GM23248 (cell line): ENCODE data around the gene TEX54. TPM values are rescaled to one million over a fixed set of nuclear protein-coding genes. Genes with fewer than 3 reads are reported as not detected.
"Not testable (repeated sequence)": the region's sequence is repeated elsewhere in the genome, so short reads cannot be mapped to it uniquely, and the experiment has no call there.

Source experiments
- DNase-seq: peaks from one replicate; pipeline ENCODE4 v3.0.0-alpha.2; 2015
- H2AFZ ChIP-seq: fragments of 200-600 bp; sonication (generic); 2 replicates; pipeline ENCODE4 v1.6.1; 2016; ENCODE audit warnings: antibody characterized with exemption
- H3F3A ChIP-seq: fragments of 200-600 bp; sonication (generic); 2 replicates; pipeline ENCODE4 v1.6.1; 2016; ENCODE audit warnings: mild to moderate bottlenecking, antibody characterized with exemption, mixed run types; ENCODE audit not compliant: insufficient read depth
- H3K27ac ChIP-seq: fragments of 200-600 bp; sonication (generic); 2 replicates; pipeline ENCODE4 v1.5.1; 2016; ENCODE audit warnings: mild to moderate bottlenecking
- H3K27me3 ChIP-seq: fragments of 200-600 bp; sonication (generic); replicated peaks from 2 replicates; pipeline ENCODE4 v1.6.1; 2016; ENCODE audit warnings: mild to moderate bottlenecking; ENCODE audit not compliant: insufficient read depth
- H3K36me3 ChIP-seq: fragments of 200-600 bp; sonication (generic); 2 replicates; pipeline ENCODE4 v1.6.1; 2016; ENCODE audit warnings: low read depth, mild to moderate bottlenecking
- H3K4me1 ChIP-seq: fragments of 200-600 bp; sonication (generic); 2 replicates; pipeline ENCODE4 v1.6.1; 2016; ENCODE audit warnings: mild to moderate bottlenecking; ENCODE audit not compliant: insufficient read depth
- H3K4me2 ChIP-seq: fragments of 200-600 bp; sonication (generic); one replicate; pipeline ENCODE4 v1.6.1; 2016; ENCODE audit warnings: mild to moderate bottlenecking; ENCODE audit not compliant: unreplicated experiment
- H3K4me3 ChIP-seq: fragments of 200-600 bp; sonication (generic); 2 replicates; pipeline ENCODE4 v1.5.1; 2016; ENCODE audit warnings: mild to moderate bottlenecking
- H3K79me2 ChIP-seq: fragments of 200-600 bp; sonication (generic); 2 replicates; pipeline ENCODE4 v1.6.1; 2016; ENCODE audit warnings: mild to moderate bottlenecking; ENCODE audit not compliant: insufficient read depth
- H3K9ac ChIP-seq: fragments of 200-600 bp; sonication (generic); 2 replicates; pipeline ENCODE4 v1.6.1; 2016; ENCODE audit warnings: mild to moderate bottlenecking
- H3K9me2 ChIP-seq: fragments of 200-600 bp; sonication (generic); 2 replicates; pipeline ENCODE4 v1.6.1; 2016; ENCODE audit warnings: mixed run types, mild to moderate bottlenecking, moderate library complexity; ENCODE audit not compliant: insufficient read depth
- H3K9me3 ChIP-seq: fragments of 200-600 bp; sonication (generic); one replicate; pipeline ENCODE4 v1.6.1; 2017; ENCODE audit warnings: low read depth
- H4K20me1 ChIP-seq: fragments of 200-600 bp; sonication (generic); 2 replicates; pipeline ENCODE4 v1.6.0; 2016; ENCODE audit not compliant: insufficient read depth
- EZH2 ChIP-seq: fragments of 200-600 bp; sonication (generic); IDR thresholded peaks from 2 replicates; pipeline ENCODE4 v1.6.1; 2018; ENCODE audit warnings: antibody characterized with exemption, mild to moderate bottlenecking; ENCODE audit not compliant: insufficient read depth, poor library complexity, severe bottlenecking
- EZH2phosphoT487 ChIP-seq: fragments of 200-600 bp; sonication (generic); IDR thresholded peaks from 2 replicates; pipeline ENCODE4 v1.6.1; 2018; ENCODE audit warnings: antibody characterized with exemption, moderate library complexity, mild to moderate bottlenecking, low read depth; ENCODE audit not compliant: insufficient read depth
- WGBS, 2 experiments: methylation state at CpG; one replicate each; pipeline ENCODE4 v1.1.6; 2015 to 2017; ENCODE audit warnings: low lambda C conversion rate in 2 of 2, low coverage in 1 of 2; ENCODE audit errors: missing lambda C conversion rate in 2 of 2; 5-methylcytosine and 5-hydroxymethylcytosine counted together
- in situ Hi-C: fragments of 300-500 bp; cut with MboI; formaldehyde crosslinking; loops from 2 replicates; pipeline ENCODE4 v1.15.0; 2020
- polyA plus RNA-seq: library from polyadenylated mRNA; unstranded; fragments of >200 nt; fragmentation: Nextera tagmentation; extraction: Ambion mirVana; gene quantifications from 2 replicates; pipeline ENCODE4 v1.2.1, GENCODE V29; 2016
- total RNA-seq: library from RNA; depleted of rRNA; stranded (reverse); fragments of >200 nt; shearing (Covaris generic); gene quantifications from 2 replicates; pipeline ENCODE4 v1.2.3, GENCODE V29; 2014

The TEX54 gene
- total and polyA plus RNA-seq, 2 experiments from 2014 or later: 0.44 TPM; not detected in 1

GRCh38 chr11:62842171-62842741 lies 9.6 kb upstream of the TEX54 start:
- H3K9ac ChIP-seq: peak overlapping the region; percentile 95
- peak overlapping the region; percentile 83 for H3K4me2 ChIP-seq
- TF ChIP-seq EZH2 (no peak), EZH2phosphoT487 (no peak)
- no peaks in the 10 kb centered on the region for H3K36me3 ChIP-seq
- peaks cover 21% of the 10 kb centered on the region for H3K79me2 ChIP-seq
- H3K4me1 ChIP-seq: peaks cover 9% of the 10 kb centered on the region; the same call in 1 of the 2 replicates
- no peaks in the 10 kb centered on the region for H3K27me3 ChIP-seq
- 6 to 7% methylated on average over 30 of the region's 30 CpGs for WGBS, 2 experiments
- in situ Hi-C loops: no loop called here
- H4K20me1 ChIP-seq: no peaks in the 10 kb centered on the region
- peaks cover 8% of the 10 kb centered on the region for H3F3A ChIP-seq
- peak; percentile 52 for DNase-seq
- peak overlapping the region; percentile 99 for H3K27ac ChIP-seq
- H3K9me2 ChIP-seq: no peaks in the 10 kb centered on the region
- H3K4me3 ChIP-seq: peak overlapping the region; percentile 74
- H2AFZ ChIP-seq: peak overlapping the region; percentile 91
- no peaks in the 10 kb centered on the region for H3K9me3 ChIP-seq

DNA sequence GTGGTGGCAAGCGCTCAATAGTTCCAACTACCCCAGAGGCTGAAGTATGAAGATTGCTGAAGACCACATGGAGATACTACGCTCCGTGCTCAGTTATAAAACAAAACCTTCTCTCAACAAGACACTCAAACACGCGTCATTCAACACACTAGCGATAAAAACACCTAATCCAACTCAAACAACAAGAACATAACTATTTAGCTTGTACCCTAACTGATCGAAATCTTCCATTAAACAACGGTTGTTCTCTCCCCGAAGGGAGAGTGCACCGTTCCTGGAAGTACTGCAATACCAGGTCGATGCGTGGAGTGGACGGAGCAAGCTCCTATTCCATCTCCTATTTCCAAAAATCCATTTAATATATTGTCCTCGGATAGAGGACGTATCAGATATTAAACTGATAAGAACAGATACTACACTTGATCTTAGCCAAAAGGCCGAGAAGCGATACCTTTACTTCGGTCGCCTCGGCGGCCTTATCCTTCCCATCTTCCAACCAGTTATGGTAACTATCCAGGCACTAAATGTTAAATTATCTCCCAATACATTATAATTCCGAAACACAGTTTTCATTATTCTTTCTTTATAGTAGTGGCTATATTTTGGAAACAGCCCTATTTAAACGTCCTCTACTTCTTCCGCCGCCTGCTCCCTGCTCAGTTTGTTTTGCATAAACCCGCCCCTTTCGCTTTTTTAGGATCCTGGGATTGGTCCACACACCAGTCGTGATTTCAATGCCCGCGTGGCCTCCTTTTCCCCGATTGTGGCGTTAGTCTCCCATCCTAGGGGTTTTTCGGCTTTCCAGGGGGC lies 8.9 kb upstream of the TEX54 start:
- Histone ChIP-seq H3K36me3 (no peaks in the 10 kb centered on the region), H3K9me2 (no peaks in the 10 kb centered on the region), H3K9me3 (no peaks in the 10 kb centered on the region), H3K4me3 (peak overlapping the region; percentile 74), H3K27ac (peak overlapping the region; percentile 99), H3K4me1 (peaks cover 9% of the 10 kb centered on the region; the same call in 1 of the 2 replicates), H3K79me2 (peaks cover 27% of the 10 kb centered on the region), H3K4me2 (peak overlapping the region; percentile 83), H4K20me1 (no peaks in the 10 kb centered on the region), H2AFZ (peak overlapping the region; percentile 91), H3K9ac (peak overlapping the region; percentile 96), H3K27me3 (no peaks in the 10 kb centered on the region), H3F3A (peaks cover 8% of the 10 kb centered on the region)
- peak; percentile 98 for DNase-seq
- 0 to 1% methylated on average over 33 of the region's 33 CpGs for WGBS, 2 experiments
- in situ Hi-C loops: no loop called here
- TF ChIP-seq EZH2phosphoT487: no peak

DNA sequence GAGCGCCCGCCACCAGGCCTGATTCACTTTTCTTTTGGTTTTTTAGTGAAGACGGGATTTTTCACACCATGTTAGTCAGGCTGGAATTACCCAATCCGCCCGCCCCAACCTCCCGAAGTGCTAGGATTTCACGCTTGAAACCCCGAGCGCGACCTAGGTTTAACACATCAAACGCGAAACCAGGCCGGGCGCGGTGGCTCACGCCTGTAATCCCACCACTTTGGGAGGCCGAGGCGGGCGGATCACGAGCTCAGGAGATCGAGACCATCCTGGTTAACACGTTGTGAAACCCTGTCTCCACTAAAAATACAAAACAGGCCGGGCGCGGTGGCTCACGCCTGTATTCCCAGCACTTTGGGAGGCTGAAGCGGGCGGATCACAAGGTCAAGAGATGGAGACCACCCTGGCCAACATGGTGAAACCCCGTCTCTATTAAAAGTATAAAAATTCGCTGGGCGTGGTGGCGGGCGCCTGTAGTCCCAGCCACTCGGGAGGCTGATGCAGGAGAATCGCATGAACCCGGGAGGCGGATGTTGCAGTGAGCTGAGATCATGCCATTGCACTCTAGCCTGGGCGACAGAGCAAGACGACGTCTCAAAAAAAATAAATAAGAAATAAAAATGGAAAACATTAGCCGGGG lies 8.2 kb upstream of the TEX54 start:
- in situ Hi-C loops, H3K9me3 ChIP-seq, H3F3A ChIP-seq, H3K36me3 ChIP-seq, H3K9me2 ChIP-seq, H3K27me3 ChIP-seq, H2AFZ ChIP-seq, H3K4me1 ChIP-seq, H4K20me1 ChIP-seq: not testable (repeated sequence)
- Histone ChIP-seq H3K4me3 (peak overlapping the region; percentile 93), H3K79me2 (peaks cover 35% of the 10 kb centered on the region), H3K4me2 (peak overlapping the region; percentile 99), H3K27ac (peak overlapping the region; percentile 99), H3K9ac (peak overlapping the region; percentile 96)
- WGBS, 2 experiments: 1% methylated on average over 40 to 41 of the region's 41 CpGs
- DNase-seq: peak; percentile 97

GRCh38 chr11:62839050-62839945 lies 6.7 kb upstream of the TEX54 start, which contains the start of gene WDR74:
WDR74 (minus strand) TSS chr11:62839590; CDS start chr11:62839570, 20 bp downstream.
- Histone ChIP-seq H3K9me2 (no peaks in the 10 kb centered on the region), H4K20me1 (no peaks in the 10 kb centered on the region), H3K79me2 (peaks cover 50% of the 10 kb centered on the region), H3K4me3 (peak within 1 kb of the TSS; percentile 93), H3K9ac (peak within 1 kb of the TSS; percentile 96), H3K27me3 (no peaks in the 10 kb centered on the region), H3K27ac (peak within 1 kb of the TSS; percentile 99), H3K4me2 (peak within 1 kb of the TSS; percentile 99), H3F3A (peaks cover 8% of the 10 kb centered on the region), H3K4me1 (peaks cover 9% of the 10 kb centered on the region; the same call in 1 of the 2 replicates), H2AFZ (peak within 1 kb of the TSS; percentile 59), H3K9me3 (no peaks in the 10 kb centered on the region), H3K36me3 (no peaks in the 10 kb centered on the region)
- in situ Hi-C loops: no loop called here
- WGBS, 2 experiments: 1 to 2% methylated on average over 50 to 58 of the region's 62 CpGs
- no peak for TF ChIP-seq EZH2phosphoT487
- DNase-seq: peak; percentile 97
